Erythroblast (primary cell): Measurements from ENCODE around the gene PLEK.

ENCODE experiments used
- GATA1 ChIP-seq: IDR thresholded peaks from 2 replicates; pipeline ENCODE4 v1.6.1; 2011; ENCODE audit warnings: low read depth, mild to moderate bottlenecking, control low read depth, low read length, moderate library complexity
- POLR2A ChIP-seq: IDR thresholded peaks from 2 replicates; pipeline ENCODE4 v1.6.1; 2011; ENCODE audit warnings: mild to moderate bottlenecking, low read length

DNA sequence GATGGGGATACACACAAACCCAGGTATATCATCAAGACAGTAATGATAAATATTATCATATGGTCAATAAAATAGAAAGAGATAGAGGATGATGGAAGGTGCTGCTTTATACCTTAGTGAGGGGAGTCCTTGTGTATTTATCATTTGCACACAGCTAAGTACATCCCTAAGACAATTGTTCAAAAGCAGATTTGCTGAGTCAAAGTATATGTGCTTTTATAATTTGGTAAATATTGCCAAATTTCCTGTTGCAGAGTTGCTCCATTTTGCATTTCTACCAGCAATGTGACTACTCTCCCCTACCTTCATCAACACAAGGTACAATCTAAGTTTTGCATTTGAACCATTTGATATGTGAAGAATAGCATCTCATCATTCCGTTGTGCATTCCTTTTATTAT lies 22.6 kb upstream of the PLEK start:
- TF ChIP-seq POLR2A: no peak
- no peak for TF ChIP-seq GATA1
